ENCODE results near the gene USP44.
"Not testable (repeated sequence)": the region's sequence is repeated elsewhere in the genome, so short reads cannot be mapped to it uniquely, and the experiment has no call there.

The USP44 gene

GRCh38 chr12:95511977-95512376, 39.3 kb downstream of the USP44 start:
- no peak for FAIRE-seq
- no peak for DNase-seq (ENCODE audit: low spot score)

- no peak for DNase-seq (ENCODE audit: low spot score)
- FAIRE-seq = no peak
Measured at GRCh38 chr12:95509300-95509699, 42.0 kb downstream of the USP44 start.

- DNase-seq (ENCODE audit: low spot score) = no peak
- FAIRE-seq = no peak
Measured at GRCh38 chr12:95506707-95507523, 44.4 kb downstream of the USP44 start.

- FAIRE-seq = no peak
- no peak for DNase-seq (ENCODE audit: low spot score)
Measured at GRCh38 chr12:95505039-95505438, 46.2 kb downstream of the USP44 start.

GRCh38 chr12:95504140-95504539, 47.1 kb downstream of the USP44 start:
- DNase-seq (ENCODE audit: low spot score) (no peak), FAIRE-seq (no peak)

- FAIRE-seq = no peak
- no peak for DNase-seq (ENCODE audit: low spot score)
Measured at GRCh38 chr12:95499772-95500171, 51.5 kb downstream of the USP44 start.

- no peak for FAIRE-seq
Measured at GRCh38 chr12:95498968-95499367, 52.3 kb downstream of the USP44 start.

GRCh38 chr12:95497031-95497430, 54.2 kb downstream of the USP44 start:
- DNase-seq (ENCODE audit: low spot score) = no peak
- FAIRE-seq = no peak

More at GRCh38 chr12:95498968-95499367, 52.3 kb downstream of the USP44 start:
- DNase-seq (ENCODE audit: low spot score) = no peak

GRCh38 chr12:95495433-95495832, 55.8 kb downstream of the USP44 start:
- no peak for DNase-seq (ENCODE audit: low spot score)
- no peak for FAIRE-seq

- no peak for DNase-seq (ENCODE audit: low spot score)
- FAIRE-seq = no peak
Measured at GRCh38 chr12:95494888-95495287, 56.4 kb downstream of the USP44 start.

GRCh38 chr12:95492462-95492861, 58.8 kb downstream of the USP44 start:
- FAIRE-seq = no peak
- no peak for DNase-seq (ENCODE audit: low spot score)

- FAIRE-seq = no peak
- DNase-seq (ENCODE audit: low spot score) = no peak
Measured at GRCh38 chr12:95487024-95487423, 64.3 kb downstream of the USP44 start.

- FAIRE-seq = no peak
- DNase-seq (ENCODE audit: low spot score) = no peak
Measured at GRCh38 chr12:95484524-95484923, 66.8 kb downstream of the USP44 start.

- not testable (repeated sequence) for FAIRE-seq
Measured at GRCh38 chr12:95482564-95482963, 68.7 kb downstream of the USP44 start.

GRCh38 chr12:95481888-95482287, 69.4 kb downstream of the USP44 start:
- DNase-seq (ENCODE audit: low spot score) (no peak), FAIRE-seq (no peak)

More at GRCh38 chr12:95482564-95482963, 68.7 kb downstream of the USP44 start:
- DNase-seq (ENCODE audit: low spot score) = not testable (repeated sequence)

GRCh38 chr12:95481072-95481471, 70.2 kb downstream of the USP44 start:
- no peak for FAIRE-seq
- DNase-seq (ENCODE audit: low spot score) = no peak

GRCh38 chr12:95480230-95480629, 71.0 kb downstream of the USP44 start:
- no peak for FAIRE-seq
- DNase-seq (ENCODE audit: low spot score) = no peak

GRCh38 chr12:95474660-95474958, 76.7 kb downstream of the USP44 start:
- no peak for FAIRE-seq
- DNase-seq (ENCODE audit: low spot score) = no peak

- no peak for FAIRE-seq
- peak; percentile 92 for DNase-seq (ENCODE audit: low spot score)
Measured at GRCh38 chr12:95473884-95474659, 77.2 kb downstream of the USP44 start, which contains the start of gene METAP2. Gene METAP2 (plus strand): TSS chr12:95474152. CDS start chr12:95474180, 28 bp downstream.

GRCh38 chr12:95473231-95473883, 77.9 kb downstream of the USP44 start:
- DNase-seq (ENCODE audit: low spot score) = peak; percentile 30
- FAIRE-seq = no peak

GRCh38 chr12:95470300-95470699, 81.0 kb downstream of the USP44 start:
- FAIRE-seq (no peak), DNase-seq (ENCODE audit: low spot score) (no peak)
